MM.1S (cell line): ENCODE measurements around the gene TRIM5.

Experiments used
- DNase-seq: peaks from one replicate; pipeline ENCODE4 v3.0.0-alpha.2; 2015
- H2AFZ ChIP-seq: fragments of 300-600 bp; sonication (generic); 2 replicates; pipeline ENCODE4 v1.6.0; 2016; ENCODE audit warnings: antibody characterized with exemption, low read length
- H3F3A ChIP-seq: fragments of 300-600 bp; sonication (generic); 2 replicates; pipeline ENCODE4 v1.6.1; 2016; ENCODE audit warnings: mild to moderate bottlenecking, antibody characterized with exemption, low read length, moderate library complexity, mixed read lengths; ENCODE audit not compliant: insufficient read depth
- H3K27ac ChIP-seq: fragments of 300-600 bp; sonication (generic); 2 replicates; pipeline ENCODE4 v1.5.1; 2016; ENCODE audit warnings: mild to moderate bottlenecking, low read length
- H3K27me3 ChIP-seq: fragments of 300-600 bp; sonication (generic); replicated peaks from 2 replicates; pipeline ENCODE4 v1.6.0; 2016; ENCODE audit warnings: low read length; ENCODE audit not compliant: insufficient read depth
- H3K36me3 ChIP-seq: fragments of 300-600 bp; sonication (generic); replicated peaks from 2 replicates; pipeline ENCODE4 v1.6.1; 2016; ENCODE audit warnings: mild to moderate bottlenecking, low read length, mixed read lengths; ENCODE audit not compliant: insufficient read depth
- H3K4me1 ChIP-seq: fragments of 300-600 bp; sonication (generic); 2 replicates; pipeline ENCODE4 v1.6.1; 2016; ENCODE audit warnings: low read length, mixed read lengths
- H3K4me2 ChIP-seq: fragments of 300-600 bp; sonication (generic); 2 replicates; pipeline ENCODE4 v1.6.0; 2016; ENCODE audit warnings: low read depth, low read length
- H3K4me3 ChIP-seq: fragments of 300-600 bp; sonication (generic); 2 replicates; pipeline ENCODE4 v1.5.1; 2016; ENCODE audit warnings: low read length, mixed read lengths
- H3K79me2 ChIP-seq: fragments of 300-600 bp; sonication (generic); 2 replicates; pipeline ENCODE4 v1.6.1; 2016; ENCODE audit warnings: mixed run types, low read length, mixed read lengths
- H3K9ac ChIP-seq: fragments of 300-600 bp; sonication (generic); 2 replicates; pipeline ENCODE4 v1.6.1; 2016; ENCODE audit warnings: low read length, mixed read lengths
- H3K9me2 ChIP-seq: fragments of 300-600 bp; sonication (generic); replicated peaks from 2 replicates; pipeline ENCODE4 v1.6.1; 2016; ENCODE audit warnings: mild to moderate bottlenecking, low read length, mixed read lengths; ENCODE audit not compliant: insufficient read depth
- H3K9me3 ChIP-seq: fragments of 300-600 bp; sonication (generic); replicated peaks from 2 replicates; pipeline ENCODE4 v1.6.1; 2016; ENCODE audit warnings: mild to moderate bottlenecking, low read length, mixed read lengths; ENCODE audit not compliant: insufficient read depth
- H4K20me1 ChIP-seq: fragments of 300-600 bp; sonication (generic); 2 replicates; pipeline ENCODE4 v1.6.1; 2016; ENCODE audit warnings: mild to moderate bottlenecking, low read length, moderate library complexity, mixed read lengths; ENCODE audit not compliant: insufficient read depth
- EZH2 ChIP-seq: fragments of 300-600 bp; sonication (generic); optimal IDR thresholded peaks from 2 replicates; pipeline ENCODE3; 2017; ENCODE audit warnings: low read depth, mild to moderate bottlenecking, antibody characterized with exemption, low read length, mixed read lengths
- EZH2phosphoT487 ChIP-seq: fragments of 300-600 bp; sonication (generic); IDR thresholded peaks from 2 replicates; pipeline ENCODE4 v1.6.1; 2018; ENCODE audit warnings: antibody characterized with exemption, low read length
- TF ChIP-seq, protein P1 (sequence below): fragments of 300-600 bp; sonication (generic); IDR thresholded peaks from 2 replicates; pipeline ENCODE4 v1.5.1; 2016; ENCODE audit warnings: antibody characterized with exemption, low read length, mixed read lengths

Gene TRIM5

DNA sequence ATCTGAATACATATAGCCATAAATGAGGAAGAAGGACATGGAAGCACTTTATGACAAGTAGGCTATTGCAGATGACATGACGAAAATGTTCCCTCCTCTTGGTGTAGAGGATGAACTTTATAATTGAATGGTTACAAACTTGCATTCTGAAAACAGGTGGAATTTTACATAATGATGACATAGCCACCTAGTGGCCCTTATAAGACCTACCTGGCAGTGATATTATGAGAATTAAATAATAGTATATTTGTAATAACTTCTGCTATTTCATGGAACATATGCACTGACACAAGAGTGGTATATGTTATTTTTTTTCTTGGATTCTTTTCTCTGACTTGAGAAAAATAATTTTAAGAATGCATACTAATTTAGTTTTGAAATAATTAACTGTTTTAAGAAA lies 27.6 kb upstream of the TRIM5 start:
- no peak overlapping the region for H3K4me2 ChIP-seq
- no peaks in the 10 kb centered on the region for H3K9me3 ChIP-seq
- no peaks in the 10 kb centered on the region for H3K9me2 ChIP-seq
- H3K36me3 ChIP-seq, result no peaks in the 10 kb centered on the region
- no peaks in the 10 kb centered on the region for H4K20me1 ChIP-seq
- no peak for DNase-seq
- no peaks in the 10 kb centered on the region for H3K27me3 ChIP-seq
- H3K79me2 ChIP-seq, result no peaks in the 10 kb centered on the region
- no peaks in the 10 kb centered on the region for H3K4me1 ChIP-seq
- TF ChIP-seq, protein P1, sequence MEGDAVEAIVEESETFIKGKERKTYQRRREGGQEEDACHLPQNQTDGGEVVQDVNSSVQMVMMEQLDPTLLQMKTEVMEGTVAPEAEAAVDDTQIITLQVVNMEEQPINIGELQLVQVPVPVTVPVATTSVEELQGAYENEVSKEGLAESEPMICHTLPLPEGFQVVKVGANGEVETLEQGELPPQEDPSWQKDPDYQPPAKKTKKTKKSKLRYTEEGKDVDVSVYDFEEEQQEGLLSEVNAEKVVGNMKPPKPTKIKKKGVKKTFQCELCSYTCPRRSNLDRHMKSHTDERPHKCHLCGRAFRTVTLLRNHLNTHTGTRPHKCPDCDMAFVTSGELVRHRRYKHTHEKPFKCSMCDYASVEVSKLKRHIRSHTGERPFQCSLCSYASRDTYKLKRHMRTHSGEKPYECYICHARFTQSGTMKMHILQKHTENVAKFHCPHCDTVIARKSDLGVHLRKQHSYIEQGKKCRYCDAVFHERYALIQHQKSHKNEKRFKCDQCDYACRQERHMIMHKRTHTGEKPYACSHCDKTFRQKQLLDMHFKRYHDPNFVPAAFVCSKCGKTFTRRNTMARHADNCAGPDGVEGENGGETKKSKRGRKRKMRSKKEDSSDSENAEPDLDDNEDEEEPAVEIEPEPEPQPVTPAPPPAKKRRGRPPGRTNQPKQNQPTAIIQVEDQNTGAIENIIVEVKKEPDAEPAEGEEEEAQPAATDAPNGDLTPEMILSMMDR, result peak; percentile 27
- TF ChIP-seq EZH2 (no peak), EZH2phosphoT487 (no peak)
- no peaks in the 10 kb centered on the region for H3F3A ChIP-seq
- no peak overlapping the region for H2AFZ ChIP-seq
- no peak overlapping the region for H3K9ac ChIP-seq
- no peak overlapping the region for H3K4me3 ChIP-seq
- no peak overlapping the region for H3K27ac ChIP-seq

DNA sequence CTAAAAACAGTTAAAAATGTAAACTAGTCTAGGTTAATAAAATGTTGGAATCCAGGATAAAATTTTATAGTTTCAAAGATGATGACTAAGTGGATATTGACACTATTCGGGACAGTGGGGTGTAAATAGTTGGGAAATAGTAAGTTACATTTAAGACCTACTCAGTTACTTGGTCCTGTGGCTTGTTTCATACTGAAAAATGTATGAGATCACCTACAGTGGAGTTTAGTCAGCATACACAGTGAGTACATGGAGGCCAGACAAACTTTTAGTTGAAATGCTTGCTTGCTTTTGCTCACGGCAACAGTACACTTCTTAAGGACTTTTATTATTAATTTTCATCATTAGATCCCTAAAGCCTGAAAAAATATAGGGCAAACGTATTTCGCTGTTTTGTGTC lies 20.8 kb upstream of the TRIM5 start:
- Histone ChIP-seq H3K9ac (no peak overlapping the region), H2AFZ (no peak overlapping the region), H3K9me3 (no peaks in the 10 kb centered on the region), H3K4me3 (no peak overlapping the region), H3K4me2 (no peak overlapping the region), H3K36me3 (no peaks in the 10 kb centered on the region), H3K9me2 (no peaks in the 10 kb centered on the region), H3F3A (no peaks in the 10 kb centered on the region), H3K27me3 (no peaks in the 10 kb centered on the region), H3K4me1 (no peaks in the 10 kb centered on the region), H3K27ac (no peak overlapping the region), H4K20me1 (no peaks in the 10 kb centered on the region), H3K79me2 (no peaks in the 10 kb centered on the region)
- TF ChIP-seq, protein P1, result no peak
- TF ChIP-seq EZH2phosphoT487 (no peak), EZH2 (no peak)
- DNase-seq, result no peak

DNA sequence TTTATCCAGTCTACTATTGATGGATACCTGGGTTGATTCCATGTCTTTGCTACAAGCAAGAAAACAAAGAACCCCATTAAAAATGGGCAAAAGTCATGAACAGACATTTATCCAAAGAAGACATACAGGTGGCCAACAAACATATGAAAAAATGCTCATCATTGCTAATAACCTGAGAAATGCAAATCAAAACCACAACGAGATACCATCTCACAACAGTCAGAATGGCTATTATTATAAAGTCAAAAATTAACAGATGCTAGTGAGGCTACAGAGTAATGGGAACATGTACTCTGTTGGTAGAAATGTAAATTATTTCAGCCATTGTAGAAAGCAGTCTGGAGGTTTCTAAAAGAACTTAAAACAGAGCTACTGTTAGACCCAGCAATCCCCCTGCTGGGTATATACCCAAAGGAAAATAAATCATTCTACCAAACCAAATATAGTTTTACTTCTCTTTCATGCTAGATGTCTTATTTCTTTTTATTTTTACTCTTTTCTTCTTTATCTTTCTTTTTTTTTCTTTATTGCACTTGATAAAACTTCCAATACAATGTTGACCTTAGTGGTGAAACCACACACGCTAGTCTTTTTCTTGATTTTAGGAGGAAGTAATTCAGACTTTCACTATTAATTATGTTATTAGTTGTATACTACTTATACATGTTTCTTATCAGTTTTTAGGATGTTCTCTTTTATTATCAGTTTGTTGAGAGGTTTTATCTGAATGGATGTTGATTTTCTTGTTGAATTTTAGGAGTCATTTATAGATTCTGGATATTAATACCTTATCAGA lies 19.1 kb upstream of the TRIM5 start:
- Histone ChIP-seq H3K9me3 (no peaks in the 10 kb centered on the region), H3K36me3 (no peaks in the 10 kb centered on the region), H3K4me3 (no peak overlapping the region), H3K4me2 (no peak overlapping the region), H2AFZ (no peak overlapping the region), H3K4me1 (no peaks in the 10 kb centered on the region), H3K9ac (no peak overlapping the region), H3K27ac (no peak overlapping the region), H4K20me1 (no peaks in the 10 kb centered on the region), H3F3A (no peaks in the 10 kb centered on the region), H3K27me3 (no peaks in the 10 kb centered on the region), H3K9me2 (no peaks in the 10 kb centered on the region), H3K79me2 (no peaks in the 10 kb centered on the region)
- TF ChIP-seq EZH2phosphoT487, result no peak
- no peak for DNase-seq

DNA sequence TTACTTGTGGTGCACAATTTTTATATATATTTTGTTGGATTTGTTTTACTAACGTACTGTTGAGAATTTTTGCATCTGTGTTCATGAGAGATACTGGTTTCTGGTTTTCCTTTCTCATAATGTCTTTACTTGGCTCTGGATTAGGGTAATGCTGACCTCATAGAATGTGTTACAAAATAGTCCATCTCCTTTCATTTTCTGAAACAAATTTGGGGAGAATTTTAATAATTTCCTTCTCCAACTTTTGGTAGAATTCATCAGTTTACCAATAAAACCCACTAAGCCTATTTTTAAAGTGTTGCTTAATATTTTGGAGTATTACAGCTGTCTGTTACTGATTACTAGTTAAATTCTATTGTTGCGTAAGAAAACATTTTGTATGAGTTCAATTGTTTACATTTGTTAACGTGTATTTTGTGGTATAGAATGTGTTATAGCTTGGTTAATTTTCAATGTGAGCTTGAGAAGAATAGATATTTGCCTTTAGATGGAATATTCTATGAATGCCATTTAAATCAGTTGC lies 16.2 kb upstream of the TRIM5 start:
- Histone ChIP-seq H3K36me3 (no peaks in the 10 kb centered on the region), H3K9me3 (no peaks in the 10 kb centered on the region), H3K4me3 (no peak overlapping the region), H3K27me3 (no peaks in the 10 kb centered on the region), H3K79me2 (no peaks in the 10 kb centered on the region), H3F3A (no peaks in the 10 kb centered on the region), H3K4me2 (no peak overlapping the region), H3K4me1 (no peaks in the 10 kb centered on the region), H3K9me2 (no peaks in the 10 kb centered on the region), H2AFZ (no peak overlapping the region), H4K20me1 (no peaks in the 10 kb centered on the region), H3K9ac (no peak overlapping the region), H3K27ac (no peak overlapping the region)
- TF ChIP-seq, protein P1, result no peak
- TF ChIP-seq EZH2, result no peak
- TF ChIP-seq EZH2phosphoT487, result no peak
- no peak for DNase-seq
